ENCODE measurements around the gene ERMP1.

Gene ERMP1

GRCh38 chr9:5851445-5851844 lies 18.5 kb upstream of the ERMP1 start:
- Mint-ChIP-seq H3K36me3 (ENCODE audit: low read depth) (no peaks in the 10 kb centered on the region), H3K4me3 (no peak overlapping the region), H3K27me3 (ENCODE audit: low read depth, poor library complexity) (peaks cover 4% of the 10 kb centered on the region), H3K27ac (no peak overlapping the region), H3K9me3 (no peaks in the 10 kb centered on the region), H3K4me1 (peaks cover 46% of the 10 kb centered on the region)
- no peak for DNase-seq
- TF ChIP-seq, protein P1, sequence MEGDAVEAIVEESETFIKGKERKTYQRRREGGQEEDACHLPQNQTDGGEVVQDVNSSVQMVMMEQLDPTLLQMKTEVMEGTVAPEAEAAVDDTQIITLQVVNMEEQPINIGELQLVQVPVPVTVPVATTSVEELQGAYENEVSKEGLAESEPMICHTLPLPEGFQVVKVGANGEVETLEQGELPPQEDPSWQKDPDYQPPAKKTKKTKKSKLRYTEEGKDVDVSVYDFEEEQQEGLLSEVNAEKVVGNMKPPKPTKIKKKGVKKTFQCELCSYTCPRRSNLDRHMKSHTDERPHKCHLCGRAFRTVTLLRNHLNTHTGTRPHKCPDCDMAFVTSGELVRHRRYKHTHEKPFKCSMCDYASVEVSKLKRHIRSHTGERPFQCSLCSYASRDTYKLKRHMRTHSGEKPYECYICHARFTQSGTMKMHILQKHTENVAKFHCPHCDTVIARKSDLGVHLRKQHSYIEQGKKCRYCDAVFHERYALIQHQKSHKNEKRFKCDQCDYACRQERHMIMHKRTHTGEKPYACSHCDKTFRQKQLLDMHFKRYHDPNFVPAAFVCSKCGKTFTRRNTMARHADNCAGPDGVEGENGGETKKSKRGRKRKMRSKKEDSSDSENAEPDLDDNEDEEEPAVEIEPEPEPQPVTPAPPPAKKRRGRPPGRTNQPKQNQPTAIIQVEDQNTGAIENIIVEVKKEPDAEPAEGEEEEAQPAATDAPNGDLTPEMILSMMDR (IDR thresholded peaks at IDR 0.05): no peak

DNA sequence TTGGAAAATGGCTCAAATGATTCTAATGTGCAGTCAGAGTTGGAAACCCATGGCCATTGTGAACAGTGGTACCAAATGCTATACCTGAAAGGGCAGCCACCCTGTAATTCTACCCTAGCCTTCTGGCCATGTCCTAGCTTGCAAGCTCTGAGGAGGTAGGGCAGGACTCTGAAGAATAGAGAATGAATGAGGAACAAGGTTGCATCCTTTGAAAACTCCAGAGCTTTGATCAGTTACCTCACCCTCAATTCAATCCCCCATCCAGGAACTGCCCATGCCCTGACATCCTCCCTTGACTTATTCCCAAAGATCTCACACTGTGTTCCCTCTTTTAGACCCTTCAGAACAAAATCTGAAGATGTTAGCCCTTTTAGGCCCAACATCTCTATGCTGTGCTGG lies 17.8 kb upstream of the ERMP1 start:
- Mint-ChIP-seq H3K4me3 (no peak overlapping the region), H3K4me1 (peaks cover 52% of the 10 kb centered on the region), H3K36me3 (ENCODE audit: low read depth) (no peaks in the 10 kb centered on the region), H3K27ac (no peak overlapping the region), H3K9me3 (no peaks in the 10 kb centered on the region), H3K27me3 (ENCODE audit: low read depth, poor library complexity) (peaks cover under 1% of the 10 kb centered on the region)
- no peak for DNase-seq
- TF ChIP-seq, protein P1 (IDR thresholded peaks at IDR 0.05): no peak

- peaks cover 71% of the 10 kb centered on the region for H3K4me1 Mint-ChIP-seq
- DNase-seq: no peak
- no peak overlapping the region for H3K27ac Mint-ChIP-seq
- TF ChIP-seq, protein P1 (IDR thresholded peaks at IDR 0.05): no peak
- H3K36me3 Mint-ChIP-seq (ENCODE audit: low read depth): no peaks in the 10 kb centered on the region
- no peaks in the 10 kb centered on the region for H3K27me3 Mint-ChIP-seq (ENCODE audit: low read depth, poor library complexity)
- H3K4me3 Mint-ChIP-seq: no peak overlapping the region
- H3K9me3 Mint-ChIP-seq: no peaks in the 10 kb centered on the region
Measured at GRCh38 chr9:5848372-5848882, 15.5 kb upstream of the ERMP1 start.

- TF ChIP-seq, protein P1 (IDR thresholded peaks at IDR 0.05): no peak
- no peaks in the 10 kb centered on the region for H3K36me3 Mint-ChIP-seq (ENCODE audit: low read depth)
- peaks cover 5% of the 10 kb centered on the region for H3K9me3 Mint-ChIP-seq
- no peaks in the 10 kb centered on the region for H3K27me3 Mint-ChIP-seq (ENCODE audit: low read depth, poor library complexity)
- H3K27ac Mint-ChIP-seq: no peak overlapping the region
- no peak for DNase-seq
- no peak overlapping the region for H3K4me3 Mint-ChIP-seq
- H3K4me1 Mint-ChIP-seq: peaks cover 72% of the 10 kb centered on the region
Measured at GRCh38 chr9:5846501-5846921, 13.6 kb upstream of the ERMP1 start.

DNA sequence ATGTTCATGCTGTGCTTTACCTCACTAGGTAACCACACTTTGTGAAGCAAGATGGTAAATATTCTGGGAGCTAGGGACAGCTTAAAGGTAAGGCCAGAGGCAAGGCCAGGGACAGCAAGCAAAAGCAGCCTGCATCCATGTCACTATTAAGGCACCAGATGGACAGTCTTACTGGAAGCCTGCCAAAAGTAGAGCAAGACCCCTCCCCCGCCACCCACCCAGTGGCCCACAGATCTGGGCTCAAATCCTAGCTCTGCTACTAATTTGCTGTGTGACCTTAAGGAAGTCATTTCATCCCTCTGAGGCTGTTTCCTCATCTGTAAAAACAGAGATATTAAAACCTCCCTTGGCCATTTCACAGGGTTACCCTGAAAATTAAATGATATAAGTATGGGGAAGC lies 13.2 kb upstream of the ERMP1 start:
- H3K4me3 Mint-ChIP-seq: no peak overlapping the region
- no peak overlapping the region for H3K27ac Mint-ChIP-seq
- H3K4me1 Mint-ChIP-seq: peaks cover 75% of the 10 kb centered on the region
- TF ChIP-seq, protein P1 (IDR thresholded peaks at IDR 0.05): no peak
- H3K9me3 Mint-ChIP-seq: peaks cover 8% of the 10 kb centered on the region
- no peak for DNase-seq
- H3K27me3 Mint-ChIP-seq (ENCODE audit: low read depth, poor library complexity): no peaks in the 10 kb centered on the region
- peaks cover 3% of the 10 kb centered on the region for H3K36me3 Mint-ChIP-seq (ENCODE audit: low read depth)

DNA sequence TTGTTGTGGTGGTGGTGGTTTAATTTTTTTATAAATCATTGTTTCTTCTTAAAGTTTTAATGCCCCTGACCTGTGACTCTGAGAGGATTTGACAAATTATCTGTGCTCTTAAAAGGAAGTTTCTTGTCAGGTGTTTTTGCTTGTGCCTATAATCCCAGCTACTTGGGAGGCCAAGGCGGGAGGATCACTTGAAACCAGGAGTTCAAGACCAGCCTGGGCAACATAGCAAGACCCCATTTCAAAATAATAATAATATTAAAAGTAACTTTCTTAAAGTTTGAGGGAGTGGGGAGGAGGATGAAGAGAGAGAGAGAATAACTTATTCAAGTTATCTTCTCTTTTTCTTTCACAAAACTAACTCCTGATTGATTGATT lies 12.2 kb upstream of the ERMP1 start:
- TF ChIP-seq, protein P1 (IDR thresholded peaks at IDR 0.05): no peak
- Mint-ChIP-seq H3K27ac (peak overlapping the region; percentile 99), H3K36me3 (ENCODE audit: low read depth) (peaks cover 5% of the 10 kb centered on the region), H3K4me3 (no peak overlapping the region), H3K4me1 (peaks cover 73% of the 10 kb centered on the region), H3K27me3 (ENCODE audit: low read depth, poor library complexity) (no peaks in the 10 kb centered on the region), H3K9me3 (peaks cover 10% of the 10 kb centered on the region)
- no peak for DNase-seq

Data from nephron progenitor cell (in vitro differentiated cells).